PC-9 (cell line): ENCODE measurements around the gene CAPN15.

Experiments used
- EZH2 ChIP-seq: fragments of 200-600 bp; sonication (generic); IDR thresholded peaks from 2 replicates; pipeline ENCODE4 v1.8.0; 2017; ENCODE audit warnings: antibody characterized with exemption, low read depth
- TF ChIP-seq, protein P1 (sequence below): fragments of 200-600 bp; sonication (generic); conservative IDR thresholded peaks from 2 replicates; pipeline ENCODE4 v1.6.1; 2017; ENCODE audit warnings: mixed run types, antibody characterized with exemption, mild to moderate bottlenecking, moderate library complexity

DNA sequence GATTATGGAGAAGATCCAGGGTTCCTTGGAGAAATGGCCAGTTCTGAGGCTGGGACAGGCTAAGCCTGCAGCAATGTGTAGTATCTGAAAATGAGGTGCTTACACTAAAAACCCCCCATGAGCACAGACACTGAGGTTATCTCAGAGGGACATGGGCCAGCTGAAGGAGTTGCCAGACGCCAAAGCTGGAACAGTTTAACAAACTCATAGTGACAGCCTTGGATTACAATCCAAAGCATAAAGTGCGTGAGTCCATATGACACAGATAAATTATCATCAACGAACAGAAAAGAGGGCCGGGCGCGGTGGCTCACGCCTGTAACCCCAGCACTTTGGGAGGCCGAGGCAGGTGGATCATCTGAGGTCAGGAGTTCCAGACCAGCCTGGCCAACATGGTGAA, 11.2 kb upstream of the CAPN15 start:
- TF ChIP-seq, protein P1, sequence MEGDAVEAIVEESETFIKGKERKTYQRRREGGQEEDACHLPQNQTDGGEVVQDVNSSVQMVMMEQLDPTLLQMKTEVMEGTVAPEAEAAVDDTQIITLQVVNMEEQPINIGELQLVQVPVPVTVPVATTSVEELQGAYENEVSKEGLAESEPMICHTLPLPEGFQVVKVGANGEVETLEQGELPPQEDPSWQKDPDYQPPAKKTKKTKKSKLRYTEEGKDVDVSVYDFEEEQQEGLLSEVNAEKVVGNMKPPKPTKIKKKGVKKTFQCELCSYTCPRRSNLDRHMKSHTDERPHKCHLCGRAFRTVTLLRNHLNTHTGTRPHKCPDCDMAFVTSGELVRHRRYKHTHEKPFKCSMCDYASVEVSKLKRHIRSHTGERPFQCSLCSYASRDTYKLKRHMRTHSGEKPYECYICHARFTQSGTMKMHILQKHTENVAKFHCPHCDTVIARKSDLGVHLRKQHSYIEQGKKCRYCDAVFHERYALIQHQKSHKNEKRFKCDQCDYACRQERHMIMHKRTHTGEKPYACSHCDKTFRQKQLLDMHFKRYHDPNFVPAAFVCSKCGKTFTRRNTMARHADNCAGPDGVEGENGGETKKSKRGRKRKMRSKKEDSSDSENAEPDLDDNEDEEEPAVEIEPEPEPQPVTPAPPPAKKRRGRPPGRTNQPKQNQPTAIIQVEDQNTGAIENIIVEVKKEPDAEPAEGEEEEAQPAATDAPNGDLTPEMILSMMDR: no peak
- no peak for TF ChIP-seq EZH2
